Pancreas (tissue), 10 donors: Measurements from ENCODE around the gene BRINP3. TPM values are rescaled to one million over a fixed set of nuclear protein-coding genes. Genes with fewer than 3 reads are reported as not detected.

Source experiments
- ATAC-seq, 4 donors: fragments of 200-7000 bp; cut with Tn5 transposase; one replicate each; pipeline versions ENCODE4 v1.8.0 to v1.9.1; 2020; ENCODE audit warnings: mild to moderate bottlenecking in 4 of 4, moderate library complexity in 4 of 4
- DNase-seq, 6 donors: peaks; one replicate each; pipeline ENCODE4 v3.0.0-alpha.2; 2020
- FAIRE-seq: peaks from 2 replicates; lab custom pipeline; 2012; peaks lifted over from hg19 to GRCh38; lab: Jason Lieb, UNC
- H3K27ac ChIP-seq, 4 donors: fragments of 200-600 bp; sonication (generic); 1 replicate in 3 of 4; 2 replicates in 1 of 4; pipeline versions ENCODE4 v1.5.0 to v1.8.0; 2020
- H3K27me3 ChIP-seq, 4 donors: fragments of 200-600 bp; one replicate each; pipeline ENCODE4 v1.8.0; 2021
- H3K36me3 ChIP-seq, 3 donors: fragments of 200-600 bp; sonication (generic) in 1 of 3; one replicate each; pipeline versions ENCODE4 v1.5.0 to v1.8.0; 2020 to 2021
- H3K4me1 ChIP-seq, 3 donors: fragments of 200-600 bp; one replicate each; pipeline ENCODE4 v1.8.0; 2021
- H3K4me3 ChIP-seq, 4 donors: fragments of 200-600 bp; sonication (generic) in 2 of 4; one replicate each; pipeline versions ENCODE4 v1.5.0 to v1.8.0; 2020 to 2021
- H3K9me3 ChIP-seq, 4 donors: fragments of 200-600 bp; one replicate each; pipeline ENCODE4 v1.8.0; 2021
- WGBS, 2 donors: extraction: QIAGEN DNeasy Blood & Tissue Kit; methylation state at CpG; one replicate each; pipeline ENCODE4 v1.1.7; 2013; 5-methylcytosine and 5-hydroxymethylcytosine counted together
- intact Hi-C, 3 donors: fragments of 100-400 bp; cut with DNase I; formaldehyde crosslinking; loops; one replicate each; pipeline versions ENCODE4 v1.11.1 to v1.14.2; 2022
- polyA plus RNA-seq, 2 donors: library from polyadenylated mRNA; stranded (reverse); fragments of 200-250 nt; gene quantifications; one replicate each; pipeline ENCODE4 v1.2.3, GENCODE V29; 2013
- total RNA-seq, 6 donors: library from RNA; stranded (reverse); fragmentation: NEBNext Ultra II Directional in 4 of 6; extraction: Animal tissue kit (Norgen Biotek cat#: 25700) in 4 of 6; gene quantifications; one replicate each; pipeline versions ENCODE4 v1.2.1 to v1.2.4, GENCODE V29; 2021 to 2023
- TF ChIP-seq, protein P1 (sequence below), 4 donors: fragments of 200-600 bp; sonication (generic) in 3 of 4; IDR thresholded peaks; one replicate each; pipeline versions ENCODE4 v1.5.0 to v1.8.0; 2021; ENCODE audit warnings: antibody characterized with exemption in 4 of 4
- donor health status: healthy with polysubstance abuse.
- donor health status: DM: no; HTN: no; CAD: no; lungs with moderate emphysema.
- donor health status: DM: no; HTN: no; CAD: no.
- donor health status: control.
- donor health status: control.
- donor health status: Bipolar disorder and iron deficiency.
- donor health status: DM: yes; HTN: yes; CAD: no.
- donor health status: DM: no; HTN: no; CAD: no.
- donor health status: DM: no; HTN: no; CAD: no.
- donor health status: DM: yes; HTN: yes; CAD: no.

BRINP3 gene
- total and polyA plus RNA-seq, 8 donors = 0.24 to 0.42 TPM; not detected in 6

GRCh38 chr1:190475421-190476141 lies 2.1 kb downstream of the BRINP3 start:
- intact Hi-C loops = no loop called here

DNA sequence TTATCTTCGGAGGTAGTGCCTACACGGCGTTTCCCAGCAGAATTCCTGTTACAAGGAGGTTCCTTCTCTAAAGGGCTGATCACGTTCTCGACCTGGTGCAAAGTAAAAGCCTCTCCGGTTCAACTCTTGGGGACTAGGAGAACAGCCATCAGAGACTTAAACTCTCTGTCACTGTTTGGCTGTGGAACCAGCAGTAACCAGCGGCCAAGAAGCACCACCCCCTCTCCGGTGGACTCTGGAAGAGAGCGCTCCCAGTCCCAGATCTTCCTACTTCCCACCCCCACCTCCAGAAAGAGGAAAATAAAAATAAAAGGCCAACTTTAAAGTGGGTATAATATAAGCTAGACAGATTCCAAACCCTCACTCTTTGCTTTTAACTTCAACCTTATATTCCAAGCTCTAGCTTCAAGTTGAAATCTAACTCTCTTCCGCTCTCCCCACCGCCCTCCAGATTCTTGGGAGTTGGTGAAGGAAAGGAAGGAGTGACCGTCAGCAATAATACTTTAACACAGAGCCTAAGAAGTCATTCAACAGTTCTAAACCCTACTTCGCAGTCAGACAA lies 2.9 kb downstream of the BRINP3 start:
- TF ChIP-seq, protein P1, sequence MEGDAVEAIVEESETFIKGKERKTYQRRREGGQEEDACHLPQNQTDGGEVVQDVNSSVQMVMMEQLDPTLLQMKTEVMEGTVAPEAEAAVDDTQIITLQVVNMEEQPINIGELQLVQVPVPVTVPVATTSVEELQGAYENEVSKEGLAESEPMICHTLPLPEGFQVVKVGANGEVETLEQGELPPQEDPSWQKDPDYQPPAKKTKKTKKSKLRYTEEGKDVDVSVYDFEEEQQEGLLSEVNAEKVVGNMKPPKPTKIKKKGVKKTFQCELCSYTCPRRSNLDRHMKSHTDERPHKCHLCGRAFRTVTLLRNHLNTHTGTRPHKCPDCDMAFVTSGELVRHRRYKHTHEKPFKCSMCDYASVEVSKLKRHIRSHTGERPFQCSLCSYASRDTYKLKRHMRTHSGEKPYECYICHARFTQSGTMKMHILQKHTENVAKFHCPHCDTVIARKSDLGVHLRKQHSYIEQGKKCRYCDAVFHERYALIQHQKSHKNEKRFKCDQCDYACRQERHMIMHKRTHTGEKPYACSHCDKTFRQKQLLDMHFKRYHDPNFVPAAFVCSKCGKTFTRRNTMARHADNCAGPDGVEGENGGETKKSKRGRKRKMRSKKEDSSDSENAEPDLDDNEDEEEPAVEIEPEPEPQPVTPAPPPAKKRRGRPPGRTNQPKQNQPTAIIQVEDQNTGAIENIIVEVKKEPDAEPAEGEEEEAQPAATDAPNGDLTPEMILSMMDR (IDR thresholded peaks at IDR 0.05) = no peak
- Histone ChIP-seq H3K4me1 (peaks cover 0 to 9% (median 4%) of the 10 kb centered on the region in 3 donors), H3K27ac (no peak overlapping the region), H3K36me3 (no peaks in the 10 kb centered on the region), H3K9me3 (no peaks in the 10 kb centered on the region), H3K4me3 (peak overlapping the region in 2 of 4 donors; percentile 1 to 8), H3K27me3 (peaks cover 5 to 34% (median 8%) of the 10 kb centered on the region in 4 donors)
- 6 to 12% methylated on average over 13 of the region's 13 CpGs for WGBS, 2 donors
- ATAC-seq = peak in 3 of 4 donors; percentile 36 to 52 (median 48)
- no peak for FAIRE-seq
- DNase-seq = peak in 2 of 6 donors; percentile 12 to 44
- intact Hi-C loops = no loop called here

More at GRCh38 chr1:190475421-190476141, 2.1 kb downstream of the BRINP3 start:
- FAIRE-seq (no peak), ATAC-seq (peak; percentile 46 to 69 (median 60)), DNase-seq (peak in 5 of 6 donors; percentile 4 to 67 (median 32))
- H3K36me3 ChIP-seq = no peaks in the 10 kb centered on the region
- no peak overlapping the region for H3K27ac ChIP-seq
- H3K27me3 ChIP-seq = peaks cover 6 to 35% (median 12%) of the 10 kb centered on the region in 4 donors
- peak overlapping the region in 2 of 4 donors; percentile 1 to 8 for H3K4me3 ChIP-seq
- no peaks in the 10 kb centered on the region for H3K9me3 ChIP-seq
- H3K4me1 ChIP-seq = peaks cover 0 to 9% (median 4%) of the 10 kb centered on the region in 3 donors
- 2 to 3% methylated on average over 27 of the region's 27 CpGs for WGBS, 2 donors
- TF ChIP-seq, protein P1 (IDR thresholded peaks at IDR 0.05) = no peak

- TF ChIP-seq, protein P1 (IDR thresholded peaks at IDR 0.05) = no peak
- Histone ChIP-seq H3K4me1 (peaks cover 0 to 9% (median 4%) of the 10 kb centered on the region in 3 donors), H3K9me3 (no peaks in the 10 kb centered on the region), H3K4me3 (no peak overlapping the region), H3K36me3 (no peaks in the 10 kb centered on the region), H3K27me3 (peaks cover 0 to 35% (median 6%) of the 10 kb centered on the region in 4 donors), H3K27ac (no peak overlapping the region)
- DNase-seq (no peak), FAIRE-seq (no peak), ATAC-seq (no peak)
- intact Hi-C loops = no loop called here
- WGBS, 2 donors = 58 to 67% methylated on average over 2 of the region's 2 CpGs
Observed at GRCh38 chr1:190474010-190474409, 3.7 kb downstream of the BRINP3 start.

DNA sequence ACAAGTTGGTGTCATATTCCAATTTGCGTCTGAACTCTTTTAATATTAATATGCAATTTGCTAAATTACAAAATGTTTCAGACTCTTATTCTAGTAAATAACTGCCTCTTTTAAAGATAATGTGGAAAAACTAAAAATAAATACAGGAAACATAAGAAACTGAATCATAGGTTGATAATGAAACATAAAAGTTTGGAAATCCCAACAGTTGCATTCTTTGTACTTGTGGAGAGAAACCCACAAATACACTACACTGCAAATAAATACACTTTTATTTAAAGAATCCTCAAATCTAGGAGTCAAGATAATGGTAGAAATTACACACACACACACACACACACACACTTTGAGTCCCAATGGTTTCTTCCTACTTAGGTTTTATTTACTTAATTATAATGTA lies 5.2 kb downstream of the BRINP3 start:
- 71 to 80% methylated on average over 1 of the region's 1 CpG for WGBS, 2 donors
- ATAC-seq = no peak
- FAIRE-seq = no peak
- H3K27me3 ChIP-seq = peaks cover 0 to 35% (median 6%) of the 10 kb centered on the region in 4 donors
- H3K9me3 ChIP-seq = no peaks in the 10 kb centered on the region
- intact Hi-C loops = no loop called here
- H3K4me3 ChIP-seq = no peak overlapping the region
- H3K27ac ChIP-seq = no peak overlapping the region
- no peaks in the 10 kb centered on the region for H3K36me3 ChIP-seq
- peaks cover 0 to 9% (median 4%) of the 10 kb centered on the region in 3 donors for H3K4me1 ChIP-seq
- no peak for DNase-seq
- TF ChIP-seq, protein P1 (IDR thresholded peaks at IDR 0.05) = no peak
